Activated CD4-positive, alpha-beta T cell treated with anti-CD3 and anti-CD28 coated beads, Interleukin-2, amount 50 U/mL, for 16 hours (primary cell): ENCODE results near the gene ITGBL1.

Source experiments
- DNase-seq: peaks from one replicate; pipeline ENCODE4 v3.0.0-alpha.2; 2020

The ITGBL1 gene

GRCh38 chr13:101763191-101763590 is 310.7 kb downstream of the ITGBL1 start:
- DNase-seq: no peak
